B cell (primary cell): ENCODE results near the gene RUFY3. TPM values are rescaled to one million over a fixed set of nuclear protein-coding genes. Genes with fewer than 3 reads are reported as not detected.
"Not testable (repeated sequence)": the region's sequence is repeated elsewhere in the genome, so short reads cannot be mapped to it uniquely, and the experiment has no call there.

Source experiments
- ATAC-seq: fragments of 200-7000 bp; cut with Tn5 transposase; one replicate; pipeline ENCODE4 v1.10.0; 2021; ENCODE audit warnings: low read depth, mild to moderate bottlenecking, moderate number of reproducible peaks, moderate library complexity
- CTCF ChIA-PET: fragments of 350-600 bp; sonication (Branson Sonifier 250); formaldehyde crosslinking; loops from one replicate; lab custom pipeline; 2021; ENCODE audit warnings: antibody characterized with exemption, inconsistent platforms; lab: Charles Lee
- POLR2A ChIA-PET: fragments of 350-600 bp; sonication (Branson Sonifier 250); formaldehyde crosslinking; loops from one replicate; lab custom pipeline; 2021; ENCODE audit warnings: antibody characterized with exemption; lab: Charles Lee
- DNase-seq: peaks from one replicate; pipeline ENCODE4 v3.0.0; 2013
- H2AFZ ChIP-seq: 2 replicates; pipeline ENCODE4 v1.6.1; 2012; ENCODE audit warnings: mild to moderate bottlenecking, low read depth, low read length; ENCODE audit not compliant: insufficient read depth, poor library complexity, severe bottlenecking
- H3K27ac ChIP-seq, 2 donors: 1 replicate in 1 of 2; 2 replicates in 1 of 2; pipeline ENCODE4 v1.5.1; 2012 to 2013; ENCODE audit warnings: low read length in 2 of 2, mild to moderate bottlenecking in 2 of 2, moderate library complexity in 1 of 2
- H3K27me3 ChIP-seq, 4 experiments: fragments of 200-600 bp in 1 of 4; sonication (generic) in 1 of 4; replicated peaks in 1 of 4; 1 replicate in 2 of 4; 2 replicates in 2 of 4; pipeline versions ENCODE4 v1.6.1 to v1.7.0; 2013 to 2016; ENCODE audit warnings: low read length in 3 of 4, mild to moderate bottlenecking in 2 of 4, mixed read lengths in 1 of 4, moderate library complexity in 1 of 4; ENCODE audit not compliant: insufficient read depth in 4 of 4, control insufficient read depth in 3 of 4; ENCODE audit errors: control extremely low read depth in 1 of 4
- H3K36me3 ChIP-seq, 2 experiments: replicated peaks in 1 of 2; 1 replicate in 1 of 2; 2 replicates in 1 of 2; pipeline versions ENCODE4 v1.6.1 to v1.7.1; 2013; ENCODE audit warnings: low read length in 1 of 2; ENCODE audit not compliant: insufficient read depth in 2 of 2, control insufficient read depth in 1 of 2; ENCODE audit errors: control extremely low read depth in 1 of 2, extremely low read depth in 1 of 2
- H3K4me1 ChIP-seq, 2 donors: fragments of 200-600 bp in 1 of 2; sonication (generic) in 1 of 2; 1 replicate in 1 of 2; 2 replicates in 1 of 2; pipeline versions ENCODE4 v1.5.1 to v1.6.1; 2013 to 2017; ENCODE audit warnings: low read length in 2 of 2; ENCODE audit not compliant: control insufficient read depth in 2 of 2, insufficient read depth in 2 of 2
- H3K4me2 ChIP-seq: replicated peaks from 2 replicates; pipeline ENCODE3; 2012; ENCODE audit warnings: mild to moderate bottlenecking, low read depth, low read length; ENCODE audit not compliant: poor library complexity, severe bottlenecking
- H3K4me3 ChIP-seq, 5 experiments: fragments of 200-600 bp in 1 of 5; sonication (generic) in 1 of 5; 1 replicate in 3 of 5; 2 replicates in 2 of 5; pipeline versions ENCODE4 v1.5.1 to v1.7.0; 2011 to 2016; ENCODE audit warnings: low read length in 4 of 5, mild to moderate bottlenecking in 4 of 5, low read depth in 2 of 5, control low read depth in 1 of 5, moderate library complexity in 1 of 5; ENCODE audit not compliant: insufficient read depth in 1 of 5; ENCODE audit errors: control extremely low read depth in 1 of 5, extremely low read depth in 1 of 5
- H3K79me2 ChIP-seq: fragments of 200-600 bp; sonication (generic); one replicate; pipeline ENCODE4 v1.6.0; 2016; ENCODE audit warnings: low read length; ENCODE audit not compliant: control insufficient read depth, insufficient read depth
- H3K9ac ChIP-seq: fragments of 200-600 bp; sonication (generic); 2 replicates; pipeline ENCODE4 v1.6.1; 2017; ENCODE audit warnings: mild to moderate bottlenecking, low read length, moderate library complexity
- H3K9me3 ChIP-seq, 3 donors: one replicate each; pipeline versions ENCODE4 v1.6.1 to v1.7.1; 2013; ENCODE audit warnings: low read length in 2 of 3; ENCODE audit not compliant: control insufficient read depth in 2 of 3, insufficient read depth in 1 of 3; ENCODE audit errors: control extremely low read depth in 1 of 3
- H4K20me1 ChIP-seq: 2 replicates; pipeline ENCODE4 v1.6.0; 2012; ENCODE audit warnings: mild to moderate bottlenecking, low read length; ENCODE audit not compliant: insufficient read depth, control insufficient read depth, poor library complexity, severe bottlenecking
- H3K27ac Mint-ChIP-seq: one replicate; pipeline ENCODE4 v1.8.0; 2021; ENCODE audit warnings: mixed read lengths
- H3K27me3 Mint-ChIP-seq: one replicate; pipeline ENCODE4 v1.8.0; 2021; ENCODE audit warnings: mixed read lengths
- H3K4me1 Mint-ChIP-seq: one replicate; pipeline ENCODE4 v1.8.0; 2021; ENCODE audit warnings: mixed read lengths
- H3K4me3 Mint-ChIP-seq: one replicate; pipeline ENCODE4 v1.8.0; 2021; ENCODE audit warnings: mixed read lengths
- H3K9me3 Mint-ChIP-seq: one replicate; pipeline ENCODE4 v1.8.0; 2022; ENCODE audit warnings: mixed read lengths; ENCODE audit not compliant: insufficient read depth
- CTCF ChIP-seq: fragments of 200-600 bp; IDR thresholded peaks from one replicate; pipeline ENCODE4 v1.8.0; 2022; ENCODE audit warnings: antibody characterized with exemption, mild to moderate bottlenecking
- EZH2 ChIP-seq: IDR thresholded peaks from 2 replicates; pipeline ENCODE4 v1.6.1; 2012; ENCODE audit warnings: borderline replicate concordance, low read depth, mild to moderate bottlenecking, moderate library complexity, low read length; ENCODE audit not compliant: insufficient read depth, poor library complexity, severe bottlenecking
- WGBS: methylation state at CpG from one replicate; pipeline ENCODE4 v1.1.5; 2013; ENCODE audit warnings: missing lambda C conversion rate; ENCODE audit not compliant: insufficient coverage; 5-methylcytosine and 5-hydroxymethylcytosine counted together
- intact Hi-C: fragments of 100-400 bp; cut with micrococcal nuclease; formaldehyde crosslinking; loops from one replicate; pipeline ENCODE4 v1.10.0; 2022
- polyA plus RNA-seq: library from polyadenylated mRNA; depleted of rRNA; stranded (reverse); fragments of >200 nt; gene quantifications from 2 replicates; pipeline ENCODE4 v1.2.3, GENCODE V29; 2012
- total RNA-seq, 2 donors: library from RNA; stranded (reverse); fragments of 120-200 nt in 1 of 2; gene quantifications; 1 replicate in 1 of 2; 2 replicates in 1 of 2; pipeline versions ENCODE4 v1.2.3 to v1.2.4, GENCODE V29; 2013 to 2022

Gene RUFY3
- total and polyA plus RNA-seq, 2 donors (not counting 1 experiment from before 2014, with no cell fraction given) = 26.1 to 74.1 TPM

- Mint-ChIP-seq H3K9me3 (no peaks in the 10 kb centered on the region), H3K4me3 (no peak overlapping the region), H3K4me1 (peaks cover 21% of the 10 kb centered on the region), H3K27ac (no peak overlapping the region), H3K27me3 (no peaks in the 10 kb centered on the region)
- Histone ChIP-seq H3K9me3 (no peaks in the 10 kb centered on the region), H3K9ac (no peak overlapping the region), H4K20me1 (no peaks in the 10 kb centered on the region), H2AFZ (no peak overlapping the region), H3K27me3 (no peaks in the 10 kb centered on the region), H3K79me2 (no peaks in the 10 kb centered on the region), H3K36me3 (no peaks in the 10 kb centered on the region), H3K4me1 (peaks cover 11 to 16% of the 10 kb centered on the region in 2 donors), H3K4me2 (no peak overlapping the region), H3K27ac (no peak overlapping the region), H3K4me3 (no peak overlapping the region)
- ATAC-seq = no peak
- ChIA-PET POLR2A (no interaction called here), CTCF (interaction anchor here (1.2 to 2.9 kb wide), 3 partner anchors 12 to 225 kb away, joined by 3 to 13 read pairs (median 3); partner anchors contain the start of gene UTP3)
- TF ChIP-seq EZH2 = no peak
- no peak for TF ChIP-seq CTCF
- no CpG with 5 or more reads among the region's 1 CpG for WGBS
- DNase-seq = no peak
- intact Hi-C loops = no loop called here
Measured at GRCh38 chr4:70701271-70701670, 20.5 kb upstream of the RUFY3 start.

- ATAC-seq, H3K27me3 Mint-ChIP-seq: not testable (repeated sequence)
- WGBS = no CpG with 5 or more reads among the region's 2 CpGs
Measured at GRCh38 chr4:70702592-70702991, 19.2 kb upstream of the RUFY3 start.

More at GRCh38 chr4:70702592-70702991, 19.2 kb upstream of the RUFY3 start:
- H3K9me3 Mint-ChIP-seq, H3K79me2 ChIP-seq, H3K9me3 ChIP-seq, H3K4me2 ChIP-seq, H3K27me3 ChIP-seq, intact Hi-C loops, H2AFZ ChIP-seq, H3K4me3 ChIP-seq, H3K27ac ChIP-seq, DNase-seq, H4K20me1 ChIP-seq, H3K9ac ChIP-seq, POLR2A ChIA-PET, H3K36me3 ChIP-seq, H3K4me3 Mint-ChIP-seq: not testable (repeated sequence)
- peaks cover 17 to 25% of the 10 kb centered on the region in 2 donors for H3K4me1 ChIP-seq
- peaks cover 25% of the 10 kb centered on the region for H3K4me1 Mint-ChIP-seq
- CTCF ChIA-PET = interaction anchor here (1.8 to 4.0 kb wide), 4 partner anchors 13 to 50 kb away, joined by 8 to 47 read pairs (median 13); partner anchors contain the start of gene UTP3
- peak overlapping the region; percentile 55 for H3K27ac Mint-ChIP-seq
